Neural cell (in vitro differentiated cells): ENCODE data around the gene XPO4. TPM values are rescaled to one million over a fixed set of nuclear protein-coding genes. Genes with fewer than 3 reads are reported as not detected.

ENCODE experiments used
- H2AFZ ChIP-seq: fragments of 200-600, 300-800 bp; sonication (generic), shearing (Covaris generic); 2 replicates; pipeline ENCODE4 v1.6.0; 2014; ENCODE audit warnings: low read depth, mild to moderate bottlenecking, antibody characterized with exemption, low read length, moderate library complexity
- H3F3A ChIP-seq: fragments of 200-600 bp; shearing (Covaris generic); 2 replicates; pipeline ENCODE4 v1.6.1; 2016; ENCODE audit warnings: mild to moderate bottlenecking, moderate library complexity, mixed read lengths, antibody characterized with exemption, low read length; ENCODE audit not compliant: insufficient read depth, poor library complexity, severe bottlenecking
- H3K27ac ChIP-seq: fragments of 200-600, 300-800 bp; sonication (generic), shearing (Covaris generic); 2 replicates; pipeline ENCODE4 v1.5.1; 2014; ENCODE audit warnings: mild to moderate bottlenecking, low read length, moderate library complexity
- H3K27me3 ChIP-seq: fragments of 300-800, 200-600 bp; sonication (generic), shearing (Covaris generic); 2 replicates; pipeline ENCODE4 v1.6.0; 2014; ENCODE audit warnings: mild to moderate bottlenecking, low read depth, low read length, moderate library complexity; ENCODE audit not compliant: insufficient read depth
- H3K36me3 ChIP-seq: fragments of 300-800, 200-600 bp; sonication (generic), shearing (Covaris generic); 2 replicates; pipeline ENCODE4 v1.5.1; 2014; ENCODE audit warnings: mild to moderate bottlenecking, antibody characterized with exemption, low read length, moderate library complexity; ENCODE audit not compliant: insufficient read depth
- H3K4me2 ChIP-seq: fragments of 300-800, 200-600 bp; sonication (generic), shearing (Covaris generic); 2 replicates; pipeline ENCODE4 v1.6.0; 2014; ENCODE audit warnings: mild to moderate bottlenecking, low read length
- H3K4me3 ChIP-seq: fragments of 300-800, 200-600 bp; sonication (generic), shearing (Covaris generic); 2 replicates; pipeline ENCODE4 v1.5.1; 2014; ENCODE audit warnings: mild to moderate bottlenecking, low read length, moderate library complexity
- H3K79me2 ChIP-seq: fragments of 200-600 bp; shearing (Covaris generic); replicated peaks from 2 replicates; pipeline ENCODE4 v1.6.0; 2014; ENCODE audit warnings: mild to moderate bottlenecking, low read length, moderate library complexity; ENCODE audit not compliant: insufficient read depth
- H3K9ac ChIP-seq: fragments of 300-800, 200-600 bp; sonication (generic), shearing (Covaris generic); 2 replicates; pipeline ENCODE4 v1.6.1; 2016; ENCODE audit warnings: mild to moderate bottlenecking, low read length, mixed read lengths
- H3K9me2 ChIP-seq: fragments of 200-600 bp; shearing (Covaris generic); 2 replicates; pipeline ENCODE4 v1.6.1; 2016; ENCODE audit warnings: mild to moderate bottlenecking, low read length, mixed read lengths; ENCODE audit not compliant: insufficient read depth
- H3K9me3 ChIP-seq: fragments of 200-600, 300-800 bp; sonication (generic), shearing (Covaris generic); 2 replicates; pipeline ENCODE4 v1.6.1; 2016; ENCODE audit warnings: mild to moderate bottlenecking, mixed run types, low read length, moderate library complexity, mixed read lengths
- H4K20me1 ChIP-seq: fragments of 200-600 bp; shearing (Covaris generic); 2 replicates; pipeline ENCODE4 v1.6.1; 2016; ENCODE audit warnings: mild to moderate bottlenecking, mixed run types; ENCODE audit not compliant: insufficient read depth
- EP300 ChIP-seq: fragments of 450-650 bp; conservative IDR thresholded peaks from 2 replicates; pipeline ENCODE4 v1.6.1; 2014; ENCODE audit warnings: antibody characterized with exemption, mild to moderate bottlenecking, moderate library complexity; ENCODE audit not compliant: poor library complexity, severe bottlenecking
- EZH2 ChIP-seq: fragments of 200-600, 300-800 bp; shearing (Covaris generic), sonication (generic); IDR thresholded peaks from 2 replicates; pipeline ENCODE4 v1.6.1; 2014; ENCODE audit warnings: antibody characterized with exemption, low read length, borderline replicate concordance, mild to moderate bottlenecking; ENCODE audit not compliant: insufficient read depth, poor library complexity, severe bottlenecking
- MXI1 ChIP-seq: fragments of 450-650 bp; conservative IDR thresholded peaks from 2 replicates; pipeline ENCODE4 v1.6.1; 2014; ENCODE audit warnings: antibody characterized with exemption, mild to moderate bottlenecking; ENCODE audit not compliant: poor library complexity, severe bottlenecking
- POLR2AphosphoS5 ChIP-seq: IDR thresholded peaks from 2 replicates; pipeline ENCODE4 v1.6.1; 2012
- RAD21 ChIP-seq: fragments of 450-650 bp; conservative IDR thresholded peaks from 2 replicates; pipeline ENCODE4 v1.6.1; 2014; ENCODE audit warnings: antibody characterized with exemption, mild to moderate bottlenecking, moderate library complexity
- SMC3 ChIP-seq: fragments of 450-650 bp; conservative IDR thresholded peaks from 2 replicates; pipeline ENCODE4 v1.6.1; 2014; ENCODE audit warnings: antibody characterized with exemption, mild to moderate bottlenecking, moderate library complexity; ENCODE audit not compliant: poor library complexity
- TAF1 ChIP-seq: IDR thresholded peaks from 2 replicates; pipeline ENCODE4 v1.6.1; 2012; ENCODE audit warnings: low read depth
- polyA plus RNA-seq: library from polyadenylated mRNA; depleted of rRNA; stranded (reverse); fragments of >200 nt; gene quantifications from 2 replicates; pipeline ENCODE4 v1.2.3, GENCODE V29; 2014
- TF ChIP-seq, protein P1 (sequence below): fragments of 450-650 bp; IDR thresholded peaks from 2 replicates; pipeline ENCODE4 v1.5.1; 2014; ENCODE audit warnings: antibody characterized with exemption, mild to moderate bottlenecking, moderate library complexity; ENCODE audit not compliant: poor library complexity, severe bottlenecking
- TF ChIP-seq, protein P2 (sequence below): IDR thresholded peaks from 2 replicates; pipeline ENCODE4 v1.6.1; 2012; ENCODE audit warnings: borderline replicate concordance

XPO4 gene
- polyA plus RNA-seq, 1 donor from 2014 or later: 13.0 TPM

DNA sequence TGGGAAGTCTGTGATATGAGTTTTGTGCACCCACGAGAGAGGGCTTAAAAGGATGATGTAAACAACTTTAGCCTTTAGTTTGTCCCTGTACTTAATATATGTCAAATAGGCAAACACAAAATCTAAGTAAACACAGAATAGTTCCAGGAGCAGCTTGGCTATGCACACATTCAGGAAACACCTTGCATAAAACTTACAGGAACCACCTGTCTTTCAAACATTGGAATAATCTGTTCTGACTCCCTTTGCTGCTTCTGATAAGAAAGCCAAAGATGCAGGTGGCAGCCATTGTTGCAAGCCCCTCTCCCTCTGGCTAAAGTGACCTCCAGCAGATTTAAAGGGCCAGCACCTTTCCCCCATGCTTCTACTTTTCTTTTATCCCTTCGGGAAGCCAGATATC, 133.5 kb downstream of the XPO4 start:
- Histone ChIP-seq H3K4me2 (no peak overlapping the region), H3K9ac (no peak overlapping the region), H3K27ac (no peak overlapping the region), H3K9me2 (no peaks in the 10 kb centered on the region), H3F3A (no peaks in the 10 kb centered on the region), H3K36me3 (no peaks in the 10 kb centered on the region), H4K20me1 (no peaks in the 10 kb centered on the region), H3K79me2 (no peaks in the 10 kb centered on the region), H3K4me3 (no peak overlapping the region), H3K27me3 (no peaks in the 10 kb centered on the region), H3K9me3 (peaks cover 13% of the 10 kb centered on the region), H2AFZ (no peak overlapping the region)
- TF ChIP-seq RAD21 (no peak), POLR2AphosphoS5 (no peak), EZH2 (no peak), SMC3 (no peak), MXI1 (no peak), EP300 (no peak), TAF1 (no peak)
- TF ChIP-seq, protein P1, sequence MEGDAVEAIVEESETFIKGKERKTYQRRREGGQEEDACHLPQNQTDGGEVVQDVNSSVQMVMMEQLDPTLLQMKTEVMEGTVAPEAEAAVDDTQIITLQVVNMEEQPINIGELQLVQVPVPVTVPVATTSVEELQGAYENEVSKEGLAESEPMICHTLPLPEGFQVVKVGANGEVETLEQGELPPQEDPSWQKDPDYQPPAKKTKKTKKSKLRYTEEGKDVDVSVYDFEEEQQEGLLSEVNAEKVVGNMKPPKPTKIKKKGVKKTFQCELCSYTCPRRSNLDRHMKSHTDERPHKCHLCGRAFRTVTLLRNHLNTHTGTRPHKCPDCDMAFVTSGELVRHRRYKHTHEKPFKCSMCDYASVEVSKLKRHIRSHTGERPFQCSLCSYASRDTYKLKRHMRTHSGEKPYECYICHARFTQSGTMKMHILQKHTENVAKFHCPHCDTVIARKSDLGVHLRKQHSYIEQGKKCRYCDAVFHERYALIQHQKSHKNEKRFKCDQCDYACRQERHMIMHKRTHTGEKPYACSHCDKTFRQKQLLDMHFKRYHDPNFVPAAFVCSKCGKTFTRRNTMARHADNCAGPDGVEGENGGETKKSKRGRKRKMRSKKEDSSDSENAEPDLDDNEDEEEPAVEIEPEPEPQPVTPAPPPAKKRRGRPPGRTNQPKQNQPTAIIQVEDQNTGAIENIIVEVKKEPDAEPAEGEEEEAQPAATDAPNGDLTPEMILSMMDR: no peak
- TF ChIP-seq, protein P2, sequence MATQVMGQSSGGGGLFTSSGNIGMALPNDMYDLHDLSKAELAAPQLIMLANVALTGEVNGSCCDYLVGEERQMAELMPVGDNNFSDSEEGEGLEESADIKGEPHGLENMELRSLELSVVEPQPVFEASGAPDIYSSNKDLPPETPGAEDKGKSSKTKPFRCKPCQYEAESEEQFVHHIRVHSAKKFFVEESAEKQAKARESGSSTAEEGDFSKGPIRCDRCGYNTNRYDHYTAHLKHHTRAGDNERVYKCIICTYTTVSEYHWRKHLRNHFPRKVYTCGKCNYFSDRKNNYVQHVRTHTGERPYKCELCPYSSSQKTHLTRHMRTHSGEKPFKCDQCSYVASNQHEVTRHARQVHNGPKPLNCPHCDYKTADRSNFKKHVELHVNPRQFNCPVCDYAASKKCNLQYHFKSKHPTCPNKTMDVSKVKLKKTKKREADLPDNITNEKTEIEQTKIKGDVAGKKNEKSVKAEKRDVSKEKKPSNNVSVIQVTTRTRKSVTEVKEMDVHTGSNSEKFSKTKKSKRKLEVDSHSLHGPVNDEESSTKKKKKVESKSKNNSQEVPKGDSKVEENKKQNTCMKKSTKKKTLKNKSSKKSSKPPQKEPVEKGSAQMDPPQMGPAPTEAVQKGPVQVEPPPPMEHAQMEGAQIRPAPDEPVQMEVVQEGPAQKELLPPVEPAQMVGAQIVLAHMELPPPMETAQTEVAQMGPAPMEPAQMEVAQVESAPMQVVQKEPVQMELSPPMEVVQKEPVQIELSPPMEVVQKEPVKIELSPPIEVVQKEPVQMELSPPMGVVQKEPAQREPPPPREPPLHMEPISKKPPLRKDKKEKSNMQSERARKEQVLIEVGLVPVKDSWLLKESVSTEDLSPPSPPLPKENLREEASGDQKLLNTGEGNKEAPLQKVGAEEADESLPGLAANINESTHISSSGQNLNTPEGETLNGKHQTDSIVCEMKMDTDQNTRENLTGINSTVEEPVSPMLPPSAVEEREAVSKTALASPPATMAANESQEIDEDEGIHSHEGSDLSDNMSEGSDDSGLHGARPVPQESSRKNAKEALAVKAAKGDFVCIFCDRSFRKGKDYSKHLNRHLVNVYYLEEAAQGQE: no peak

DNA sequence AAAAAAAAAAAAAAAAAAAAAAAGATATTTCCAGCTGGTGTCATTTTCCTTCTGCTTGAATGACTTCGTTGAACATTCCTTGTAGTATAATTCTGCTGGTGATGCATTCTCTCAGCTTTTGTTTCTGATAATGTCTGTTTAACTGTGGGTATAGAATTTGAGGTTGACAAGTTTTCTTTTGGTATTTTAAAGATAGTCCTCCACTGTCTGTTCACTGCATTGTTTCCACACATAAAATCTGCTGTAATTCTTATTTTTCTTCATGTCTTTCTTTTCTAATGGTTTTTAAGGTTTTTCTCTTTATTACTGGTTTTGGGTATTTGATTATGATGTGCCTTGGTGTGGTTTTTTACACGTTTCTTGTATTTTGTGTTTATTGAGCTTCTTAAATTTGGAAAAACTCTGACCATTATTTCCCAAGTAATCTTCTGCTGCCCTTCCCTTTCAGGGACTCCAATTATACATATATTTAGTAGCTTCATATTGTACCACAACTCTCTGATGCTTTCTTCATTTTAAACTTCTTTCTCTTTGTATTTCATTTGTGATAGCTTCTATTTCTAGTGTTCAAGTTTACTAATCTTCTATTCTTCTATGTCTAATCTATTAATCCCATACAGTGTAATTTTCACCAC, 135.1 kb downstream of the XPO4 start:
- no peaks in the 10 kb centered on the region for H3K79me2 ChIP-seq
- no peak overlapping the region for H3K4me2 ChIP-seq
- no peak overlapping the region for H2AFZ ChIP-seq
- H3F3A ChIP-seq: no peaks in the 10 kb centered on the region
- no peaks in the 10 kb centered on the region for H3K9me2 ChIP-seq
- no peak overlapping the region for H3K4me3 ChIP-seq
- TF ChIP-seq POLR2AphosphoS5 (no peak), RAD21 (no peak), EZH2 (no peak), EP300 (no peak), MXI1 (no peak)
- TF ChIP-seq, protein P2: no peak
- TF ChIP-seq, protein P1: no peak
- no peaks in the 10 kb centered on the region for H3K27me3 ChIP-seq
- H3K9me3 ChIP-seq: peaks cover 13% of the 10 kb centered on the region
- no peak overlapping the region for H3K27ac ChIP-seq
- H3K36me3 ChIP-seq: no peaks in the 10 kb centered on the region
- H4K20me1 ChIP-seq: no peaks in the 10 kb centered on the region
- H3K9ac ChIP-seq: no peak overlapping the region
